Caki2 (cell line): ENCODE data around the gene FAM83F. TPM values are rescaled to one million over a fixed set of nuclear protein-coding genes. Genes with fewer than 3 reads are reported as not detected.

ENCODE experiments used
- DNase-seq: peaks from one replicate; pipeline ENCODE4 v3.0.0-alpha.2; 2015; ENCODE audit warnings: low read depth
- in situ Hi-C: cut with HindIII; loops from 2 replicates; pipeline ENCODE4 v1.10.0; 2016; ENCODE audit warnings: low sequenced_read_pairs, low pct_unique_long_range_greater_than_20kb, mixed read lengths
- total RNA-seq: library from RNA; depleted of rRNA; stranded (reverse); fragments of >200 nt; shearing (Covaris generic); gene quantifications from 2 replicates; pipeline ENCODE4 v1.2.3, GENCODE V29; 2014; ENCODE audit warnings: low replicate concordance

Gene FAM83F
- total RNA-seq, 1 experiment from 2014 or later: not detected

DNA sequence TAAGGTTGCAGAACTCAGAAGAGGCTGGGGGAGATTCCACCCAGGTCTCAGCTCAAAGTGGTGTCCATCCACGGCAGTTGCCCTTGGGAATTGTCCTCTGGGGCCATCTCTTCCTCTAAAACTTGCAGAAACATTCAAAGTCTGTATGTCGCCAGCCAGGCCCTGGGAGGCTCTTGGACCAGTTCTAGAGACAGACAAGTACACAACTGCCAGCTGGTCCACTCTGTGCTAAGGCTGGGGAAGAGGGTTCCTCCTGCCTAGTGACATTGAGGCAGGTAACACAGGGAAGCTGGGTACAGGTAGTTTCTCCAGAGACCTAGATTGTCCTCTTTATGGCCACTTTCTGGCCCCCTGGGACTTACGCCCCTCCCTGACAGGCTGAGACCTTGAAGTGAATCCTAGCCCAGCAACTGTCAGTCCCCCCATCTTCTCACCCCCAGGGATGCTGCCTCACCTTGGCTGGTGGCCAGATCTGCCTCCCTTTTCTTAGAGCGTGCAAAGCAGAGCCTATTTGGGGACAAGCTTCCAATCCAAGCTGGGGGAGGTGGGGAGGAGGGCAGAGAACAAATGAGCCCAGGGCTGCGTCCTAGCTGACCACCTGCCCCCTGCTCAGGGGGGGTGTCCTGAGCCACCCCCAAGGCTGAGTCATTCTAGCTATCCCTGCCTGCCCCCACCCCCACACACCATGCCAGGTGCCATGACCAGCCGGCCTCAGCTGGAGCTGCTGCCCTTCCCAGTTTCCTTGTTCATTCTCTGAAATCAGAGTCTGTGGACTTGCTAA, 8.4 kb downstream of the FAM83F start:
- no peak for DNase-seq
- in situ Hi-C loops: no loop called here

DNA sequence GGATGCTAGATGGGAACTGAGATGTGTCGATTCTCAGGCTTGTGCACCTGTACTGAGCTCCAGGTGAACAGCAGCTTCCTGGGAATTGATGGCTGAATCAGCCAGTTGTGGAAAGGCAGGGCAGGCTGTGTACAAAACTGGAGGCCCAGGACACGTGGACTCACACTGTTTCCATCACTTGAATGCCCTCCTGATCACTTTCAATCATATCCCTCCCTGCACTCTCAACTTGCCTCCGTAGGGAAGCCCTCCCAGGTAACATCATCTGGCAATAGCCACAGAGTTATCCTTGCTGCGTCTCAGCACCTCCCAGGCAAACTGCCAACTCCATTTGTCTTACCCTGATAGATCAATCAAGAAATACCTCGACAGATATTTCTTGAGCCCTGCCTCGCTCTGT, 10.1 kb downstream of the FAM83F start:
- no peak for DNase-seq
- in situ Hi-C loops: no loop called here

DNA sequence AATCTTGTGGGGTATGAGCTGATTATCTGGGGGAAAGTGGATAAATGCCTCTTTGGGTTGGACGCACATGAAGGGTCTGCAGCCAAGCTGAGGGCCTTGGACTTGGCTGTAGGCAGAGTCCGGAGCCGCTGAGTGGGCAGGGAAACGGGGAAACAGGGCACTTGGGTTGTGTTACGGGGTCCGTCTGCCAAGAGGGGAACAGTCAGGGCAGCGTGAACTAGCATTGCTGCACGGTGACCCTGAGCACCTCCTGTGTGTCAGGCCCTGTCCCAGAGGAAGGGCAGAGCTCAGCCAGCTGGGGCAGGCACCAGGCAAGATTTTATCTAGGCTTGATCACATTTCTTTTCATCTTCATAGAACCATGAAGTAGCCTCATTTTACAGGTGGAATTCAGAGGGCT, 11.9 kb downstream of the FAM83F start:
- no peak for DNase-seq
- in situ Hi-C loops: no loop called here

DNA sequence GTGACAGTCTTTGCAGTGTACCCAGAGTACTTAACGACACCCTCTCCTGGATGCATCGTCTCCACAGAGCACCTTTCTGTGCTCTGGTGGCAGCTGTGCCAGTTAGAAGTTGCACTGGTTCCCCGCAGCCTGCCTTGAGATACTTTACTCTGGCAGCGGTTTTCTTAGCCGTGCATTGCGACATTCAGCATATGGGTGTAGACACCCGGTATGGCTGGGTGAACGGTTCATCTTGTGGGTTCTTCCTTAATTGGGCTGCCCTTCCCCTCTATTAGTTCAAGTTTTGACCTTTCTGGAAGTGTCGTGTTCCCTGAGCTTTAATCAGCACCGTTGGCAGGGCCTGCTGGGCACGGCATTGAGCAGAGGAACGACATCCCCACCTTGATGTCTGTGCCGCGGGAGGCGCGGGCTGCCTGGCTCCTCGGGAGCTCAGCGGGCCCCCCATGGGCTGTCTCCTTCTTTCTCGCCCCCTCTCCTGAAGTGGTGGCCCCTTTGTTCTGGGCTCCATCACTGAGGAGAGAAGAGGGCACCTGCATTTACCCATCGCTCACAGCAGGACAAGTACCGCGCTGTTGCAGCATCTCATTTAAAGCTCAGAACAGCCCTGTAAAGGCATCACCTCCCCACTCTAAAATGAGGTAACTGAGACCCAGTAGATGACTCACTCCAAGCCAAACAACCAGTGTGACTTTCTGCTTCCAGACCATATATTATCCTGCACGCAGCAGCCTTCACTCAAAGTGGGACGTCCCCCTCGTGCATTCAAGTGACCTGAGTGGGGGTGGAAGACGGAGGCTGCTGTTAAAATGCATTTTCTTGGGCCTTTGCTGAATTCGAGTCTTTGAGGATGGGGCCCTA, 13.3 kb downstream of the FAM83F start:
- in situ Hi-C loops: no loop called here
- DNase-seq: no peak

DNA sequence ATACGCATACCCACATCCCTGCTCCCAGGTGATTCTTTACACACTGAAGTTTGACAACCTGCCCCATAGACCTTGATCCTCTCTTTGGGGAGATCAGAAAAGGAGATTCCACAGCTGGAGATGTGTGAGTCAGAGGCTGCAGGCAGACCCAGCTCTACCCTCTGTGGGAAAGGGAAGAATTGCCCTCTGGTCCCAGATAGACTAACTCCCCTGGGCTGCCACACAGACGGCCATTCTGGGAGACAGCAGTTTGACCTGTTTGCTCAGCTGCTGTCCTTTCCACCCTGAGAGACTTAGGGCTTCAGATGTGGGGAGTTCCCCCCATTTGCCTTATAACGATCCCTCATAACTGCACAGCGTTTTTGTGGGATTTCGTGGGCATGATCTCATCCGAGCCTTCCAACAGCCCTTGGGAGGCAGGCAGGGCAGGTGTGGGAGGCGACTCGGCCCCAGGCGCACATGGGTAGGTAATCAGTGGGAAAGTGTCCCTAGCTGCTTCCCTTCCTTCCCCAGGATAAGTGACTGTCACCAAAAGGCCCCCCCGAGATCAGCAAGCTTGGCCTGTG, 14.1 kb downstream of the FAM83F start:
- in situ Hi-C loops: no loop called here
- no peak for DNase-seq

DNA sequence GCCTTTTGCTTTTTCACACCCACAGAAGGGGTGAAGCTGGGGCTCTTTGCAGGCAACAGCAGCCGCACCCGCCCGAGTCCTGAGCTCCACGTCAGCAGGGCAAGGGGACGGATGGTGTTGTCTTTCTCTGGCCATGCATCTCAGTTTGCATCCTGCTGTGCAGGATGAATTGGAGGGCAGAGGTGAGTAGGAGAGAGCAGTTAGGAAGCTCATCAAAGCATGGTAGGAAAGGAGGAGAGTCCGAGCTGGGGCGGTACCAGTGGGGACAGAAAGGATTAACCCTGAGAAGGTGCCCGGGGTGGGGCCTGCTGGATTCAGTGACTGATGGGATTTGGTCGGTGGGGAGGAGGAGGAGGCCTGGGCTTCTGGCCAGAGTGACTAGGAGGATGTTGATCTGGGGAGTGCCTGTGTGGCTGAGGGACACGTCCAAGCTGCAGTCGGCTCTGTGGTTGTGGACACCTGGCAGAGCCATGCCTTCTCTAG, 14.6 kb downstream of the FAM83F start:
- DNase-seq: peak; percentile 26
- in situ Hi-C loops: no loop called here

DNA sequence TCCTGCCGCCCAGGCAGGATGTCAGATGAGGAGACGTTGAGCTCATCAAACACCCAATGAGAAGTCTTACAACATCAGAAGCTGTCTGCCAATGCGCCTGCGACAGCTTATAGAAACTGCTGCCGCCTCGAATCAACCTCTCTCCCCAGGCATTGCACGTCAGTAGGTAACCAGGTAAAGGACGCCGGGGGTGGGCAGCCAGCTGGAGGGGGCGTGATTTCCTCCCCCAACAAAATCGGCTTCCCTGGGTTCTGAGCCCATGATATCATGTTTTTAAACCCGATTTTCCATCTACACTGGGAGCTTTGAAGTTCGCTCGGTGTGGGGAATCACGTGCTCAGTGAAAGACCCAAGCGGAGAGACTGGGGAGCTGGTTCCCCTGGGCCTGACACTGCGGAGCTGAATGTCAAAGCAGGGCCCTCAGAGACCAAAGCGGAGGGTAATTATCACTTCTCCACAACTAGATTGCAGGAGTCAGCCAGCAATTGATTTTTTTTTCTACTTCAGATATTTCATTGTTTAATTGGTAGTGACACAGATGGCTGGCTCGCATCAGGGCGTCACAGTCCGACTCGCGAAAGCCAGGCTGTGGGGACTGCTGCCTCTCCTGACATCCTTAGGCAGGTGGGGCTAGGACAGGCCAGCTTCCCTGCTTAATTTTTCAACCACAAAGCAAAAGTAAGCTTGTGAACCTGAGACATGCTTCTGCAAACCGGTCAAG, 15.4 kb downstream of the FAM83F start:
- in situ Hi-C loops: no loop called here
- no peak for DNase-seq

DNA sequence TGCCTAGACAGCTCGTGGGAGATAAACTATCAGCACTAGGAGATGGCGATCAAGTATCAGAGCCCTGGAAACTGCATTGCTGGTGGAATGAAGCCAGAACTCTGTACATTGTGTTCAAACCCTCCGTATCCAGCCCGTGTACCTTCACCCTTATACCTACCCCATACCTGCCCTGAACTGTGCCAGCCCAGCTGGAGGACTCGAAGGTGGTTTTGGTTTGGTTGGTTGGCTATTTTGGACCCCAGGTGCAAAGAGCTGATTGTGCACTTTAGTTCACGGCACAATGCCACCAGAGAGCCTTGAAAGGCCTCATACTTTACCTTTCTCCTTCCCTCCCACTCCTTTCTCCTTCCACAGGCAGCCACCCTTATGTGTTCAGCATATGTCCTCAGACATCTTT, 16.0 kb downstream of the FAM83F start:
- in situ Hi-C loops: no loop called here
- DNase-seq: no peak

DNA sequence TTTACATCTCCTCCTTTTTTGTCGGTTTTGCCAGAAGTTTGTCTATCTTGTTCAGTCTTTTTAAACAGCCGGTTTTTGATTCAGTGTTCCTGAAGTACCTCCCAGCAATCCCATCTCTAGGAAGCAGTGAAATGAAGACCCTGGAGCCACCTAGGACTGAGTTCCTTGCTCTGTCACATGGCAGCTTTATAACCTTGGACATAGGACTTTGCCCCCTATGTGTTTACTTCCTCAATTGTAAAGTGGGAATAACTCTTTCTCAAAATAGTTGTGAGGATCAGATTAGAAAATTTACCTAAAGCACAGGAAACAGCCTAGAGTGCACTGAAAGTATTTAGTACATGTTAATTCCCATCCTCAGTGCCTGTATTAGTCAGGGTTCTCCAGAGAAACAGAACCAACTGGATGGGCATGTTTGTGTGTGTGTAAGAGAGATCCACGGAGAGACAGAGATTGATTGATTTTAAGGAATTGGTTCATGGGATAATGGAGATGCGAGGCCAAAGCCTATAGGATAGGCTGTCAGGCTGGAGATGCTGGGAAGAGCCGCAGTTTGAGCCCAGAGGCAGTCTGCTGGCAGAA, 20.0 kb downstream of the FAM83F start:
- in situ Hi-C loops: no loop called here
- DNase-seq: no peak

DNA sequence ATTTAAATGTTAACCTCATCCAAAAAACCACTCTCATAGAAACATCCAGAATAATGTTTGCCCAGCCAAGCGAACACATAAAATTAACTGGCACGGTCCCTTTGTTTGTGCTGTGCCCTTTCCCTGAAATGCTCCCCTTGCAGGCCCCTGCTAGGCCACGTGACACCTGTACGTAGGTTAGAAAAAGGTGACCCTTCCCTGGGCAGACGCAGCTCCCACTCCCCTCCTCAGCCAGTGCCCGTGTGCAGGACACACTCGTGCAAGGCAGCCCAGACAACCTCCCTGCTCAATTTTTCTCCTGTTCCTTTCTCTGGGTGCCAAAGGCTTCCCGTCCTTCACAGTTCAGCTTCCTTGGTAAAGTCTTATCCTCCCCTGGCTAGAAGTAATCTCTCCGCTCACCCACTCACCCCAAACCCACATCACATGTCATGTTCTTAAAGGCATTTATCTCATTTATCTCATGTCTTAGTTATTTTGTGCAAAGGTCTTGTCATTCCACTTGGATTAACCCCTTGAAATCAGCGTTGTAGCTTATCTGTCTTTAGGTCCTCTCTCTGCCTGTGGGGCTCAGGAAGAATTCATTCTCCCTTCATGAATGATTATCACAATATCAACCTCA, 20.7 kb downstream of the FAM83F start:
- no peak for DNase-seq
- in situ Hi-C loops: no loop called here

DNA sequence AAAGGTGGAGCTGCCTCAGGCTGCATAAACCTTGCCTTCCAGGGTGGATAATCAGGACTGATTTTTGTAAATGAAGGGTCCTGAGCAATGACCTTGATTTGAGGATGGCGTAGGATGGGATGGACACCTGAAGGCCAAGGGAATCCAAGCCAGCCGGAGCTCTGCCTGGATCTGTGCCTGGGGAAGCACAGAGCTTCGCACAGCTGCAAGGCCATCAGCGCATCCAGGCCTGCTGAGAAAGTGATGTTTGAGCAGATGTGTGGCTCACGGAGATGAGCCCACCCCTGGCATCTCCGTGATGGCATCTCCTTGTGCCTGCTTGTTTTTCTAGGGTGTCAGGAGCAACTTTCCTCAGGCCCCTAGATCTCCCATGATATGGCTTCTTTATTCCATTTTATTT, 23.3 kb downstream of the FAM83F start:
- DNase-seq: no peak
- in situ Hi-C loops: no loop called here

DNA sequence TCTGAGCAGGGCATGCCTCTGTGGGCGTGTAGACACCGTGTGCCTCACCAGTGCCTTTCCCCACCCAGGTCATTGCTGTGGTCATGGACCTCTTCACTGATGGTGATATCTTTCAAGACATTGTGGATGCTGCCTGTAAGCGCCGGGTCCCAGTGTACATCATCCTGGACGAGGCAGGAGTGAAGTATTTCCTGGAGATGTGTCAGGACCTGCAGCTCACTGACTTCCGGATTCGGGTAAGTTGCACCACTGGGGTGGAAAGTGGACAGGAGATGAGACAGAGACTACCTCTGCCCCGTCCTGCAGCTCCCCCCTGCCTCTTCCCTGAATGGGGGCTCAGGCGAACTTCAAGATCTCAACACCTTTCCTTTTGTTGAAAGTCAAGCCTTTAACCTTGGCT, 24.3 kb downstream of the FAM83F start:
- no peak for DNase-seq
- in situ Hi-C loops: no loop called here

DNA sequence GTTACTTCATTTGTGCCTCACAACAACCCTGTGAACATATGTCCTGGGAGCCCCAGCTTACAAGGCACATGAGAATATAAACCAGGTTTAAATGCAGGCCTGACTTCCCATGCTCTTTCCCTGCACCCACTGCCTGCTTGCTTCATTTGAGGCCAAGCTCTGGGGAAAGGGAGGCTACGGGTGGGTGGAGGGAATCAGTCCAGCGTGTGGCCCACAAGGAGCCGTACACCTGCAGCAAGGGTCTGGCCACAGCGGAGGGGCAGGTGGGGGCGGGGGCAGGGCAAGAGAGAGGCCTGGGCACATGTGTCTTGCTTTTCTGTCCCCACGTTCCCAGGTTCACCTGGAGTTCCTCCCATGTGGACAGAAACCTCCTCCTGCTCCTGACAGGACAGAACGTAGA, 26.2 kb downstream of the FAM83F start:
- no peak for DNase-seq
- in situ Hi-C loops: no loop called here

DNA sequence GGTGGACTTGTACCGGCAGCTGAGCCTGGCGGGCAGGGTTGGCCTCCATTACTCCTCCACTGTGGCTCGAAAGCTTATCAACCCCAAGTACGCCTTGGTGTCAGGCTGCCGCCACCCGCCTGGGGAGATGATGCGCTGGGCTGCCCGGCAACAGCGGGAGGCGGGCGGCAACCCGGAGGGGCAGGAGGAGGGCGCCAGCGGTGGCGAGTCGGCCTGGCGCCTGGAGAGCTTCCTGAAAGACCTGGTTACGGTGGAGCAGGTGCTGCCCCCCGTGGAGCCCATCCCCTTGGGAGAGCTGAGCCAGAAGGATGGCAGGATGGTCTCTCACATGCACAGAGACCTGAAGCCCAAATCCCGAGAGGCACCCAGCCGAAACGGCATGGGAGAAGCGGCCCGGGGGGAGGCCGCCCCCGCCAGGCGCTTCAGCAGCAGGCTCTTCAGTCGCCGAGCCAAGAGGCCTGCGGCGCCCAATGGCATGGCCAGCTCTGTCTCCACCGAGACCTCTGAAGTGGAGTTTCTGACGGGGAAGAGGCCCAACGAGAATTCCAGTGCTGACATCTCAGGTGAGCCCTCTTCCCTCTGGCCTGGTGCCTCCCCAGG, 26.7 kb downstream of the FAM83F start:
- in situ Hi-C loops: no loop called here
- DNase-seq: no peak

DNA sequence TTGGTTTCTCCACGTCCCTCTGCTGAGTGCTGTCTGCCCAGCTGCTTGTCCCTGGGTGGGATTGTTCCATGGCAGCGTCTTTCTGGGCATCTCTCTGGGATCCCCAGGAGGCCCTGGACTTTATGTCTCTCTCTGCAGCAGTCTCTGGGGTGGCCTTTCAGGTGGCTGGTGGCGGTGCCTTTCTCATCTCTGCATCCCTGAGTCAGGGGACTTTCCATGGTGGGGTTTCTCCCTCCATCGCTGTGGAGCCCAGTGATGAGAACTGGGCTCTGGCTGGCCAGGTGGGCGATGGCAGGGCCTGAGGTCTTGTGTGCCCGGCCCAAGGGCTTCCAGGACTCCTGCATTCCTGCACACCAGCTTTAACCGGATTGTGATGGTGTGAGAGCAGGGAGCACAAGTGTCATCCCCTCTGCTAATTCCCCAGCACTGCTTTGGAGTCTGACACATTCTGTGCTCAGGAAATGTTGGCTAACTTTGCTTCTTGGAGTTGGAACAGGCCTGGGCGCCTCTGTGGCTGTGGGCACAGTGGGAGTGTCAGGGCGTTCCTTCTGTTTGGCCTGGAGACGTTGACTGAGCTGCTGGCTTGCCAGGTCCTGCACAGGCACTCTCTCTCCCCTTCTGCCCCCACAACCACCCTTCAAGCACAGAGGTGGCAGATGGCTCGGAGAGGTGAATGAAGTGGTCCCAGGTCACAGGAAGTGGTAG, 27.9 kb downstream of the FAM83F start:
- no peak for DNase-seq
- in situ Hi-C loops: no loop called here

DNA sequence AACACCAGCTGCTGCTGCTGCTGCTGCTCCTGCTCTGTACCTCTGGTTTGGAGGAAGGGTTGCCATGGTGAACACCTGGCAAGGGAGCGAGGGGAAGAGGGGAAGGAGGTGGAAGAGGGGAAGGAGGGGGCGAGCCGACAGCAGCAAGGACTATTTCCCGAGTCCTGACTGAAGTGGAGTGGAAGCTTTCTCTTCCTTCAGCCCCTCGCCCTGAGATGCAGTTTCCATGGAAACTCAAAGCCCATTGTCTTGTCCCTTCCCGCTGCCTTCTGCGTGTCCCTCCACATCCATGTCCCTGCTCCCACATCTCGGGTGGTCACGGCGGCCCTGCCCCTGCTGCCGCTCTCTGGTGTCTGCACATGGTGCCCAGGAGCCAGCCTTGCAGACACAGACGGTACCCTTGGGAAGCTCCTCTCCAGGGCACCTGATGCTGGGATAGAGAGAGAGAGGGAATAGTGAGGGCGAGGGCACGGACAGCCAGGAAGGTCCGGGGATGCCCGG, 28.6 kb downstream of the FAM83F start:
- in situ Hi-C loops: no loop called here
- DNase-seq: no peak
